ENCODE results near the gene S100A3.

DNA sequence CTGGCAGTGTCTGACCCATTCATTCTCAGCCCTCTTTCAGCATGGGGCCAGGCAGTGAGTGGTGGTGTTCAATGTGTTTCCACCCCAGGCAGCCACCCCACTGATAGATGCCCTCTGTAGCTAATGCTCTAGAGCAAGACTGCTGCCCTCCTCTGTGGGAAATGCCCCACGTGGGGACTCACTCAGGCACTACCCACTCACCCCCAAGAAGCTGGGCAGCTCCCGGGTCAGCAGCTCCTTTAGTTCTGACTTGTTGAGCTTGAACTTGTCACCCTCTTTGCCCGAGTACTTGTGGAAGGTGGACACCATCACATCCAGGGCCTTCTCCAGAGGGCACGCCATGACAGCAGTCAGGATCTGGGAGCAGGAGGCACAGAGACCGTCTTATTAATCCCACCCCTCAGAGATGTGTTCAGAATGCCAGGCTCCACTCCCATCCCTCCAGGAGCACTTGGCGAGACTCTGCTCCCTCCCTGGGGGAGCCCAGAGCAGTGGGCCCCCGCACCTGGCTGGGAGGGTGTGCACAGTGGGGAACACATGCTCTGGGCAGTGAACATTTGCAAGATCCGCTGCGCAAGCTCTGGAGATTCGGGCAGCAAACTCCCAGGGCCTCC lies 4.5 kb downstream of the S100A3 start:
- TF ChIP-seq, protein P1, sequence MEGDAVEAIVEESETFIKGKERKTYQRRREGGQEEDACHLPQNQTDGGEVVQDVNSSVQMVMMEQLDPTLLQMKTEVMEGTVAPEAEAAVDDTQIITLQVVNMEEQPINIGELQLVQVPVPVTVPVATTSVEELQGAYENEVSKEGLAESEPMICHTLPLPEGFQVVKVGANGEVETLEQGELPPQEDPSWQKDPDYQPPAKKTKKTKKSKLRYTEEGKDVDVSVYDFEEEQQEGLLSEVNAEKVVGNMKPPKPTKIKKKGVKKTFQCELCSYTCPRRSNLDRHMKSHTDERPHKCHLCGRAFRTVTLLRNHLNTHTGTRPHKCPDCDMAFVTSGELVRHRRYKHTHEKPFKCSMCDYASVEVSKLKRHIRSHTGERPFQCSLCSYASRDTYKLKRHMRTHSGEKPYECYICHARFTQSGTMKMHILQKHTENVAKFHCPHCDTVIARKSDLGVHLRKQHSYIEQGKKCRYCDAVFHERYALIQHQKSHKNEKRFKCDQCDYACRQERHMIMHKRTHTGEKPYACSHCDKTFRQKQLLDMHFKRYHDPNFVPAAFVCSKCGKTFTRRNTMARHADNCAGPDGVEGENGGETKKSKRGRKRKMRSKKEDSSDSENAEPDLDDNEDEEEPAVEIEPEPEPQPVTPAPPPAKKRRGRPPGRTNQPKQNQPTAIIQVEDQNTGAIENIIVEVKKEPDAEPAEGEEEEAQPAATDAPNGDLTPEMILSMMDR (optimal IDR thresholded peaks at IDR 0.05 in 1 of 3, IDR thresholded peaks at IDR 0.05 in 1 of 3, conservative IDR thresholded peaks at IDR 0.05 in 1 of 3; ENCODE audit: extremely low read depth in 1 of 3, insufficient read depth in 2 of 3, low read length in 3 of 3), result no peak
- TF ChIP-seq EZH2 (IDR thresholded peaks at IDR 0.05; ENCODE audit: low read length), result no peak
